GM19238 (cell line): ENCODE results near the gene DRAXIN.

ENCODE experiments used
- DNase-seq: peaks from one replicate; pipeline ENCODE4 v3.0.0; 2011; ENCODE audit warnings: low spot score; ENCODE audit not compliant: insufficient read length

DRAXIN gene

GRCh38 chr1:11735854-11736745 is 44.6 kb downstream of the DRAXIN start, which contains the start of gene AGTRAP:
Gene AGTRAP (plus strand): TSS chr1:11736136. CDS start chr1:11736209, 73 bp downstream.
- DNase-seq, result peak; percentile 81

- DNase-seq, result no peak
Observed at GRCh38 chr1:11736746-11737639, 45.5 kb downstream of the DRAXIN start.

DNA sequence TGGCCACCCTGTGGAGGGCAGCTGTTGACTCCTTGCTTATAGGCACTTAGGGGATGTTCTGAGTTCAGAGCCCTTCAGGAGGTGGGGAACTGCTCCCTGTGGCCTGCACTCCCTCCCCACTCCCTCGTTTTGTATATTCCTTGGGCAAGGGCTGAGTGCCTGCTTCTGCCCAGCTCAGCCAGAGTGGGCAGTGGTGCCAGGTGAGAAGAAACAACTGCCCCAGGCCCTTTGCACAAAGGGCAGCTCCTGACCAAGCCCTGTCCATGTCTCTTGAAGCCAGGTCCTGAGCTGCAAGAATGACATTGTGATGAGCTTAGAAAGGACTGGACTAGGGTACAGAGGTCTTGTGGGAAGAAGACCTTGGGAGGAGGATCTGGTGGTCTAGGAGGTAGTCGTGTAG is 46.6 kb downstream of the DRAXIN start:
- no peak for DNase-seq

GRCh38 chr1:11738783-11739182 is 47.3 kb downstream of the DRAXIN start:
- DNase-seq, result no peak

- DNase-seq, result no peak
Observed at GRCh38 chr1:11740258-11741192, 49.0 kb downstream of the DRAXIN start.

DNA sequence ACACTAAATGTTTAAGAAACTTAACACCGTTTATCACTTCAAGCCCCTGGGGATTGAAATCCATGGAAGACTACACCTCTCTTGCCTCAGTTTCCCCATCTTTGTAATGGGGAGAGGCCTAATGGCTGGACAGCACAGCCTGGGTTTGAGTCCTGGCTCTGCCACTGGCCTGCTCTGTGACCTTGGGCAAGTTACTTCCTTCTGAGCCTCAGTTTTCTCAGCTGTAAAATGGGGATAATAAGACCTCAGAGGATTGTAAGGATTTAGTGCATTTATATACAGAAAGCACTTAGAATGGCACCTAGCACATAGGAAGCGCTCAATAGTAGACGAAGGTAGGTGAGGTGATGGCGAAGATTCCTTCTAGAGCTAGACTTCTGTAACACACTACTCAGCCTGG is 50.0 kb downstream of the DRAXIN start:
- no peak for DNase-seq

- DNase-seq, result no peak
Observed at GRCh38 chr1:11741919-11742558, 50.5 kb downstream of the DRAXIN start.

- DNase-seq, result no peak
Observed at GRCh38 chr1:11744287-11744686, 52.8 kb downstream of the DRAXIN start.

DNA sequence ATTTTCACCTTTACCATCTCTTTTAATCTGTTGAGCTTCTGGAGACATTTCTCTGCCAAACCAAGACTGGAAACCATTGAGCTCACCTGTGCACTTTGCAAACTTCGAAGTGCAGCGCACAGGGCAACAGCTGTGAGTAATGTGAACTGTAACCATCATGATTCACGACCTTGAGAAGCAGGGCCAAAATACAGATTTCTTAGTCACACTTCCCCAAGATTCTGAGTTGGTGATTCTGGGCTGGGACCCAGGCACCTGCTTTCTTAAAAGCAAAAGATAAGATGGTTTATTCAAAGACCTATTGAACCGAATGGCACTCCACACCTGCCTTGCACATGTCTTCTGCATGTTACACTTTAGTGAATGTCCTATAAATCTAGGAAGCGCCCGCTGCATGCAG is 54.6 kb downstream of the DRAXIN start:
- no peak for DNase-seq

- DNase-seq, result no peak
Observed at GRCh38 chr1:11746795-11747487, 55.4 kb downstream of the DRAXIN start.

DNA sequence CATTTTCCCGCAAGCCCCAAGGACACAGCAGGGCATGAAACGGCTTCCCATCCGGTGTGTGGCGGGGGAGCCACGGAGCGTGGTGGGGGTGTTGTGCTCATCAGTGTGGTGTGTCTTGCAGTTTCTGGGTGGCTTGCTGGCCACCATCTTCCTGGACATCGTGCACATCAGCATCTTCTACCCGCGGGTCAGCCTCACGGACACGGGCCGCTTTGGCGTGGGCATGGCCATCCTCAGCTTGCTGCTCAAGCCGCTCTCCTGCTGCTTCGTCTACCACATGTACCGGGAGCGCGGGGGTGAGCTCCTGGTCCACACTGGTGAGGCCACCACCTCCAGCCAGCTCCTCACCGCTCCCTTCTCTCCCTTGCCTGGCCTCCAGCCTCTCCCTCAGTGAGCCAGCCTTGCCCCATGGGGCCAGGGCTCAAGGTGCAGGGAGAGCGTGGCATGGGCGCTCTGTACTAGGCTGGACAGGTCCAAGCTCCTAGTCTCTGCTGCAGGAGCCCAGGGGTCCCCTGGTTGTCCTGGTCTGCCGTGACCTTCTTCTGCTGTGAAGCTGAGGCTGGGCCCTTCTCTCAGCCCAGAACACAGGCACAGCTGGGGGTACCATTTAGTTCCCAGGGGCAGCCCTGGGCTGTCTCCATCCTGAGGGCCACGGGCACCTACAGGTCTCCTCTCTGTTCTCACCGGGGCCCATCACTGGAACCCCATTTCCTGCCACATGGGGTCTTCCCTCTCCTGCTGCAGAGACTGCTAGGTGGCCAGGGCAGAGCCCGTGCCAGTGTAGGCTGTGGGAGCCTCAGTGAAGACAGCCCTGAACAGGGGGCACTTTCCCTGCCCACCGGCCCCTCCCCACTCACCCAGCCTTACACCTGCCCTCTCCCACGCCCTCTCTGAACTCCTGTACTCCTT is 57.0 kb downstream of the DRAXIN start:
- DNase-seq, result no peak

- DNase-seq, result peak; percentile 56
Observed at GRCh38 chr1:11749203-11749689, 57.7 kb downstream of the DRAXIN start.

GRCh38 chr1:11749996-11750395 is 58.5 kb downstream of the DRAXIN start:
- DNase-seq, result no peak

DNA sequence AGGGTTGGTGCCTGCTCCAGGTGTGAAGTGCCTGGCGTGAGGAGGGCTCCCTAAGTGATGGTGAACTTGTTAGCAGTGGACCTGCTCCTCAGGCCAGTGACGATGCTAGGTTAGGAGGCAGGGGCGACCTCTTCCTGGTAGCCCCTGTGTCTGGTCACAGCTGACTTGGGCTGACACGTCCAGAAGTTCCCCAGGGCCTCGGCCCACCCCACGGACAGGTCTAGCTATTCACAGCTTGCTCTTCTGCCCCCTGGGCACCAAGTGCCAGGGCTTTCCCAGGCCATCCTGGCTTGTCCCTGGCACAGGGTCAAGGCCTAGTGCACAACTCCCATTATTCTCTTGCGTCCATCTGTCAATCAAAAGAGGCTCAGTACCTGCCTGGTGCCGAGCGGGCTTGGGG is 59.6 kb downstream of the DRAXIN start:
- DNase-seq, result no peak

- no peak for DNase-seq
Observed at GRCh38 chr1:11752359-11753088, 61.0 kb downstream of the DRAXIN start.

DNA sequence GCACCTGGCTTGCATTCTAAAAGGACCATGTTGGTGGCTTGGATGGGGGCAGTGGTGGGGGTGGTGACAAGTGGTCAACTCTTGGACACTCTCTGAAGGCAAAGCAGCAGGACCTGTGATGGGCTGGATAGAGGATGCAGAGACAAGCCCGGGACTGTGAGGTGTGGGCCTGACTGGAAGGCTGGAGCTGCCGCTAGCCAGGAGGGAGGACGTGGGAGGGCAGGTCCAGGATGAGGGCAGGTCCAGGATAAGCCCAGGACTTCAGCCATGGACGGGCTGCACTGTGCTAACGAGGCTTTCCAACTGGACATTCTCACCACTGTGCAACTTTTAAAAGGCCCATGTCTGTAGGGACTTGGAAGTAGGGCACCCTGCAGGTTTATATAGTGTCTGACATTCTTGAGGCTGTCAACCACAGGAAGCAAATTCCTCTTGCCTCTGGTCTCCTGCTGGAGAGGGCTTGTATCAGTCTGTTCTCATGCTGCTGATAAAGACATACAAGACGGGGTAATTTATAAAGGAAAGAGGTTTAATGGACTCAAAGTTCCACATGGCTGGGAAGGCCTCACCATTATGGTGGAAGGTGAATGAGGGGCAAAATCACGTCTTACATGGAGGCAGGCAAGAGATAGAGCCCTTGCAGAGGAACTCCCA is 62.2 kb downstream of the DRAXIN start:
- no peak for DNase-seq

- no peak for DNase-seq
Observed at GRCh38 chr1:11757047-11757446, 65.5 kb downstream of the DRAXIN start.

GRCh38 chr1:11759791-11760190 is 68.3 kb downstream of the DRAXIN start:
- no peak for DNase-seq
